B cell (primary cell): ENCODE results near the gene PTPRF. TPM values are rescaled to one million over a fixed set of nuclear protein-coding genes. Genes with fewer than 3 reads are reported as not detected.
A peak's percentile ranks its signal among the peaks of the same experiment; 100 is the strongest.

Source experiments
- ATAC-seq: fragments of 200-7000 bp; cut with Tn5 transposase; one replicate; pipeline ENCODE4 v1.10.0; 2021; ENCODE audit warnings: low read depth, mild to moderate bottlenecking, moderate number of reproducible peaks, moderate library complexity
- CTCF ChIA-PET: fragments of 350-600 bp; sonication (Branson Sonifier 250); formaldehyde crosslinking; loops from one replicate; lab custom pipeline; 2021; ENCODE audit warnings: antibody characterized with exemption, inconsistent platforms; lab: Charles Lee
- POLR2A ChIA-PET: fragments of 350-600 bp; sonication (Branson Sonifier 250); formaldehyde crosslinking; loops from one replicate; lab custom pipeline; 2021; ENCODE audit warnings: antibody characterized with exemption; lab: Charles Lee
- DNase-seq: peaks from one replicate; pipeline ENCODE4 v3.0.0; 2013
- H2AFZ ChIP-seq: 2 replicates; pipeline ENCODE4 v1.6.1; 2012; ENCODE audit warnings: mild to moderate bottlenecking, low read depth, low read length; ENCODE audit not compliant: insufficient read depth, poor library complexity, severe bottlenecking
- H3K27ac ChIP-seq, 2 donors: 1 replicate in 1 of 2; 2 replicates in 1 of 2; pipeline ENCODE4 v1.5.1; 2012 to 2013; ENCODE audit warnings: low read length in 2 of 2, mild to moderate bottlenecking in 2 of 2, moderate library complexity in 1 of 2
- H3K27me3 ChIP-seq, 4 experiments: fragments of 200-600 bp in 1 of 4; sonication (generic) in 1 of 4; replicated peaks in 1 of 4; 1 replicate in 2 of 4; 2 replicates in 2 of 4; pipeline versions ENCODE4 v1.6.1 to v1.7.0; 2013 to 2016; ENCODE audit warnings: low read length in 3 of 4, mild to moderate bottlenecking in 2 of 4, mixed read lengths in 1 of 4, moderate library complexity in 1 of 4; ENCODE audit not compliant: insufficient read depth in 4 of 4, control insufficient read depth in 3 of 4; ENCODE audit errors: control extremely low read depth in 1 of 4
- H3K36me3 ChIP-seq, 2 experiments: replicated peaks in 1 of 2; 1 replicate in 1 of 2; 2 replicates in 1 of 2; pipeline versions ENCODE4 v1.6.1 to v1.7.1; 2013; ENCODE audit warnings: low read length in 1 of 2; ENCODE audit not compliant: insufficient read depth in 2 of 2, control insufficient read depth in 1 of 2; ENCODE audit errors: control extremely low read depth in 1 of 2, extremely low read depth in 1 of 2
- H3K4me1 ChIP-seq, 2 donors: fragments of 200-600 bp in 1 of 2; sonication (generic) in 1 of 2; 1 replicate in 1 of 2; 2 replicates in 1 of 2; pipeline versions ENCODE4 v1.5.1 to v1.6.1; 2013 to 2017; ENCODE audit warnings: low read length in 2 of 2; ENCODE audit not compliant: control insufficient read depth in 2 of 2, insufficient read depth in 2 of 2
- H3K4me2 ChIP-seq: replicated peaks from 2 replicates; pipeline ENCODE3; 2012; ENCODE audit warnings: mild to moderate bottlenecking, low read depth, low read length; ENCODE audit not compliant: poor library complexity, severe bottlenecking
- H3K4me3 ChIP-seq, 5 experiments: fragments of 200-600 bp in 1 of 5; sonication (generic) in 1 of 5; 1 replicate in 3 of 5; 2 replicates in 2 of 5; pipeline versions ENCODE4 v1.5.1 to v1.7.0; 2011 to 2016; ENCODE audit warnings: low read length in 4 of 5, mild to moderate bottlenecking in 4 of 5, low read depth in 2 of 5, control low read depth in 1 of 5, moderate library complexity in 1 of 5; ENCODE audit not compliant: insufficient read depth in 1 of 5; ENCODE audit errors: control extremely low read depth in 1 of 5, extremely low read depth in 1 of 5
- H3K79me2 ChIP-seq: fragments of 200-600 bp; sonication (generic); one replicate; pipeline ENCODE4 v1.6.0; 2016; ENCODE audit warnings: low read length; ENCODE audit not compliant: control insufficient read depth, insufficient read depth
- H3K9ac ChIP-seq: fragments of 200-600 bp; sonication (generic); 2 replicates; pipeline ENCODE4 v1.6.1; 2017; ENCODE audit warnings: mild to moderate bottlenecking, low read length, moderate library complexity
- H3K9me3 ChIP-seq, 3 donors: one replicate each; pipeline versions ENCODE4 v1.6.1 to v1.7.1; 2013; ENCODE audit warnings: low read length in 2 of 3; ENCODE audit not compliant: control insufficient read depth in 2 of 3, insufficient read depth in 1 of 3; ENCODE audit errors: control extremely low read depth in 1 of 3
- H4K20me1 ChIP-seq: 2 replicates; pipeline ENCODE4 v1.6.0; 2012; ENCODE audit warnings: mild to moderate bottlenecking, low read length; ENCODE audit not compliant: insufficient read depth, control insufficient read depth, poor library complexity, severe bottlenecking
- H3K27ac Mint-ChIP-seq: one replicate; pipeline ENCODE4 v1.8.0; 2021; ENCODE audit warnings: mixed read lengths
- H3K27me3 Mint-ChIP-seq: one replicate; pipeline ENCODE4 v1.8.0; 2021; ENCODE audit warnings: mixed read lengths
- H3K4me1 Mint-ChIP-seq: one replicate; pipeline ENCODE4 v1.8.0; 2021; ENCODE audit warnings: mixed read lengths
- H3K4me3 Mint-ChIP-seq: one replicate; pipeline ENCODE4 v1.8.0; 2021; ENCODE audit warnings: mixed read lengths
- H3K9me3 Mint-ChIP-seq: one replicate; pipeline ENCODE4 v1.8.0; 2022; ENCODE audit warnings: mixed read lengths; ENCODE audit not compliant: insufficient read depth
- CTCF ChIP-seq: fragments of 200-600 bp; IDR thresholded peaks from one replicate; pipeline ENCODE4 v1.8.0; 2022; ENCODE audit warnings: antibody characterized with exemption, mild to moderate bottlenecking
- EZH2 ChIP-seq: IDR thresholded peaks from 2 replicates; pipeline ENCODE4 v1.6.1; 2012; ENCODE audit warnings: borderline replicate concordance, low read depth, mild to moderate bottlenecking, moderate library complexity, low read length; ENCODE audit not compliant: insufficient read depth, poor library complexity, severe bottlenecking
- WGBS: methylation state at CpG from one replicate; pipeline ENCODE4 v1.1.5; 2013; ENCODE audit warnings: missing lambda C conversion rate; ENCODE audit not compliant: insufficient coverage; 5-methylcytosine and 5-hydroxymethylcytosine counted together
- intact Hi-C: fragments of 100-400 bp; cut with micrococcal nuclease; formaldehyde crosslinking; loops from one replicate; pipeline ENCODE4 v1.10.0; 2022
- polyA plus RNA-seq: library from polyadenylated mRNA; depleted of rRNA; stranded (reverse); fragments of >200 nt; gene quantifications from 2 replicates; pipeline ENCODE4 v1.2.3, GENCODE V29; 2012
- total RNA-seq, 2 donors: library from RNA; stranded (reverse); fragments of 120-200 nt in 1 of 2; gene quantifications; 1 replicate in 1 of 2; 2 replicates in 1 of 2; pipeline versions ENCODE4 v1.2.3 to v1.2.4, GENCODE V29; 2013 to 2022

PTPRF gene
- total and polyA plus RNA-seq, 2 donors (not counting 1 experiment from before 2014, with no cell fraction given): 0.07 to 0.13 TPM

- no peaks in the 10 kb centered on the region for H3K9me3 Mint-ChIP-seq
- H3K36me3 ChIP-seq: no peaks in the 10 kb centered on the region
- H3K79me2 ChIP-seq: no peaks in the 10 kb centered on the region
- no peak overlapping the region for H3K4me2 ChIP-seq
- no peak for ATAC-seq
- peaks cover 0 to 3% of the 10 kb centered on the region in 2 donors for H3K4me1 ChIP-seq
- H3K9me3 ChIP-seq: peaks cover 0 to 4% (median 0%) of the 10 kb centered on the region in 3 donors
- no peaks in the 10 kb centered on the region for H4K20me1 ChIP-seq
- H3K27ac Mint-ChIP-seq: no peak overlapping the region
- ChIA-PET CTCF (interaction anchor here (1.4 kb wide), 1 partner anchor 380 kb away, joined by 4 read pairs; no protein-coding TSS in a partner anchor), POLR2A (no interaction called here)
- intact Hi-C loops: no loop called here
- no peak overlapping the region for H3K27ac ChIP-seq
- H3K4me3 ChIP-seq: no peak overlapping the region
- H3K9ac ChIP-seq: no peak overlapping the region
- no peak for DNase-seq
- H3K27me3 Mint-ChIP-seq: peaks cover 15% of the 10 kb centered on the region
- H3K4me3 Mint-ChIP-seq: no peak overlapping the region
- H3K4me1 Mint-ChIP-seq: peaks cover 6% of the 10 kb centered on the region
- peaks cover 0 to 13% (median 1%) of the 10 kb centered on the region in 4 experiments for H3K27me3 ChIP-seq
- 20% methylated on average over 1 of the region's 6 CpGs for WGBS
- TF ChIP-seq CTCF: peak; percentile 10
- TF ChIP-seq EZH2: no peak
- no peak overlapping the region for H2AFZ ChIP-seq
Observed at GRCh38 chr1:43554444-43554992, 23.8 kb downstream of the PTPRF start.

GRCh38 chr1:43556782-43557181 is 26.1 kb downstream of the PTPRF start:
- ATAC-seq (no peak), DNase-seq (no peak)
- H3K79me2 ChIP-seq: no peaks in the 10 kb centered on the region
- 90% methylated on average over 6 of the region's 6 CpGs for WGBS
- no peak overlapping the region for H3K27ac ChIP-seq
- no peak overlapping the region for H3K9ac ChIP-seq
- intact Hi-C loops: no loop called here
- no peak overlapping the region for H3K4me3 Mint-ChIP-seq
- TF ChIP-seq CTCF (no peak), EZH2 (no peak)
- H4K20me1 ChIP-seq: no peaks in the 10 kb centered on the region
- no peaks in the 10 kb centered on the region for H3K4me1 Mint-ChIP-seq
- H3K4me1 ChIP-seq: no peaks in the 10 kb centered on the region
- peaks cover 0 to 5% (median 0%) of the 10 kb centered on the region in 4 experiments for H3K27me3 ChIP-seq
- no peak overlapping the region for H3K4me3 ChIP-seq
- H3K4me2 ChIP-seq: no peak overlapping the region
- ChIA-PET POLR2A (no interaction called here), CTCF (no interaction called here)
- H3K9me3 ChIP-seq: no peaks in the 10 kb centered on the region
- H3K27ac Mint-ChIP-seq: no peak overlapping the region
- no peaks in the 10 kb centered on the region for H3K9me3 Mint-ChIP-seq
- peaks cover 6% of the 10 kb centered on the region for H3K27me3 Mint-ChIP-seq
- H3K36me3 ChIP-seq: no peaks in the 10 kb centered on the region
- no peak overlapping the region for H2AFZ ChIP-seq
